Stimulated activated CD4-positive, alpha-beta T cell treated with anti-CD3 and anti-CD28 coated beads, TNF-alpha, amount 100 ng/mL, for 4 hours (primary cell): ENCODE measurements around the gene UNKL.
A peak's percentile ranks its signal among the peaks of the same experiment; 100 is the strongest.

Experiments
- DNase-seq, 3 experiments: peaks; one replicate each; pipeline ENCODE4 v3.0.0-alpha.2; 2020; ENCODE audit warnings: low read depth in 3 of 3

The UNKL gene

DNA sequence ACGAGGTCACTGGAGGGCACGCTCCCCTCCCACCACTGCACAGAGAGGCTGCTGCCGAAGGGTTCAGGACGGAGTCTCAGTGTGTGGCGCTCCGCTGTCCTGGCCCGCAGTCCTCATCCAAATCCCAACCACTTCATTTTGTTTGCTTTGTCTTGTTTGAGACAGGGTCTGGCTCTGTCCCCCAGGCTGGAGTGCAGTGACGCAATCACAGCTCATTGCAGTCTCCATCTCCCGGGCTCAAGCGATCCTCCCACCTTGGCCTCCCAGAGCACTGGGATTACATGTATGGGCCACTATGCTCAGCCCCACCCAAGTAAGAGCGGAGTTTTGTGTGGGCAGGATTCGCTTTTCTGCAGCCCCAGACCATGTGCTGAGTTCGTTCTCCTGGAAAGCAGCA lies 12.7 kb downstream of the UNKL start:
- no peak for DNase-seq

DNA sequence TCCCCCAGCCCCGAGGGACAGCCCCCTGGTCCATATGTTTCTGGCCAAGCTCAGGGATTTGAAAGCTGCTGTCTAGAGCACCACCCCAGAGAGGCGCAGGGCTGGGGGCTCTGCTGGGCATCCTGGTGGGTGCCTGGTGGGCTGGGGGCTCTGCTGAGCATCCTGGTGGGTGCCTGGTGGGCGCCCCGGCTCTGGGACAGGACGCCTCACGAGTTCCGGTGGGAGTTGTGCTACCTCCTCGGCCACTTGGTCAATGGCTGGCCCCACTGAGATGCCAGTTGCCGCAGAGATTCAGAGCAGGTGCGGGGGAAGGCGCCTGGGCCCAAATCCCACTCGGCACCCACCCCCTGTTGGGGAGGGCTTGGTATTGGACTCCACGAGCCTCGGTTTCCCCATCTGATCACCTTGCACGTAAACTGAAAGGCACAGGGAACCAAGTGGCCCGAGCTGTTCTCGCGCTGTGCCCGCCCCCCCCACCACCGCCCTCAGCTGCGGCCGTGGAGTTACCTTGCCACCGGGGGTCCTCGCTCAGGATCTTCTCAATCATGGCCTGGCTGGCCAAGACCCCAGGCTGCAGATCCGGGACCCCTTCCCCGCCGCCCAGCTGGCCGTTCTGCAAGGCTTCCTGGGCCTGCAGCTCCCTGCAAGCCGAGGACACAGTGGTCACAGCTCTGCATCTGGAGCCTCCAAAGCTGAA lies 13.3 kb downstream of the UNKL start:
- DNase-seq: no peak

DNA sequence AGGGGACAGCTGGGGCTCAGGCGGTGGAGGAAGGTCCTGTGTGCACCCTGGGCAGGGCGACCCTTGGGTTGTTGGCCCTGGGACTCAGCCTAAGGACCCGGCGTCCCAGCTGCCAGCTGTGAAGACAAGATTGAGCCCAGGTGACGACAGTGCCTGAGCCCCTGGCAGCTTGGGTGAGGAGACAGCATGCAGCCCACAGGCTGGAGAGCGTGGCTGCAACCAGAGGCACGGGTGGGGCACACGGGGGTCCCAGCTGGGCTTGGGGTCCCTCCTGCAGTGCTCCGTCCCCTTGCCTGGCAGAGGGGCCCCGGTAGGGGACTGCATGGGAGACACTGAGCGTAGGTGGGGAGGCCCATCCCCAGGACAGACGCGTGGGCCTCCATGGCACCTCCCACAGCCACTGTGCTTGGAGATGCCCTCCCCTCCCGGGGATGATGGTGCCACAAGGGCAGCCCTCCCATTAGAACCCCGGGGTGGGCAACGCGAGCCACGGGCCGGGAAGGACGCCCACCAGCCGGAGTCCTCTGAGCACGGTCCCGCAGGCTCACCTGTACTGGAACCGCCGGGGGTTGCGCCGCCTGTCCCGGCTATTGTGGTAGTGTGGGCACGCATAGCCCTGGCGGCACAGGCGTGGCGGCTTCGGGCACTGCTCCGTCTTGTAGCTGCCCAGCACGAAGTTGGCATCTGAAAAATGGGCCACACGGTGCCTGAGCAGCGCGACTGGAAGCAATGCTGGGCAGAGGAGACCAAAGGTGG lies 15.5 kb downstream of the UNKL start:
- no peak for DNase-seq

DNA sequence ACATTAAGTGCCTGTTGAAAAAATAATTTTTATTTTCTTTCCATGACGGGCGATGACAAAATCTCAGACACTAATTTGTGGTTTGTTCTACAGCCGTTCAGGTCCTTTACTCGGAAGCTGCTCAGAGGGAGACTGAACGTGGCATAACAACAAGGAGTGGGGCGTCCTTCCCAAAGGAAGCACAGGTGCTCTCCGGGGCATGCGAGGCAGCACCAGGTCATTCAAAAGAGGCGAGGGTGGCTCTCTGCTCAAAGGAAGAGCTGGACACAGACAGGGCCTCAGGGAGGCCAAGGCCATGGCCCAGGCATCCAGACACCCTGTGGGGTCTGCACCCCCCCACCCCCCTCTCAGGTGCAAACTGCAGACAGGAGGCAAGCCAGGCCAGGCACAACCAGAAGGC lies 16.2 kb downstream of the UNKL start:
- no peak for DNase-seq

GRCh38 chr16:1397779-1398178 lies 16.7 kb downstream of the UNKL start:
- DNase-seq: no peak

GRCh38 chr16:1395444-1396031 lies 19.0 kb downstream of the UNKL start:
- no peak for DNase-seq

GRCh38 chr16:1394367-1394951 lies 20.0 kb downstream of the UNKL start:
- DNase-seq: no peak

- no peak for DNase-seq
Measured at GRCh38 chr16:1393613-1394176, 20.8 kb downstream of the UNKL start.

GRCh38 chr16:1392826-1393225 lies 21.7 kb downstream of the UNKL start:
- no peak for DNase-seq

- no peak for DNase-seq
Measured at GRCh38 chr16:1390239-1390779, 24.2 kb downstream of the UNKL start.

DNA sequence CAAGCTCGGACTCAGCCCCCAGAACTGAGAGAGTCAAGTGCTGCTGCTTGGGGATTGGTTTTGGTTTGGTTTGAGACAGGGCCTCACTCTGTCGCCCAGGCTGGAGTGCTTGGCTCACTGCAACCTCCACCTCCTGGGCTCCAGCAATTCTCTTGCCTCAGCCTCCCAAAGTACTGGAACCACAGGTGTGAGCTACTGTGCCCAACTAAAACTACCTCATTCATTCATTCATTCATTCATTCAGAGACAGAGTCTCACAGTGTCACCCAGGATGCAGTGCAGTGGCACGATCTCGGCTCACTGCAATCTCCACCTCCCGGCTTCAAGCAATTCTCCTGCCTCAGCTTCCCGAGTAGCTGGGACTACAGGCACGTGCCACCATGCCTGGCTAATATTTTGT lies 24.7 kb downstream of the UNKL start:
- DNase-seq: no peak

DNA sequence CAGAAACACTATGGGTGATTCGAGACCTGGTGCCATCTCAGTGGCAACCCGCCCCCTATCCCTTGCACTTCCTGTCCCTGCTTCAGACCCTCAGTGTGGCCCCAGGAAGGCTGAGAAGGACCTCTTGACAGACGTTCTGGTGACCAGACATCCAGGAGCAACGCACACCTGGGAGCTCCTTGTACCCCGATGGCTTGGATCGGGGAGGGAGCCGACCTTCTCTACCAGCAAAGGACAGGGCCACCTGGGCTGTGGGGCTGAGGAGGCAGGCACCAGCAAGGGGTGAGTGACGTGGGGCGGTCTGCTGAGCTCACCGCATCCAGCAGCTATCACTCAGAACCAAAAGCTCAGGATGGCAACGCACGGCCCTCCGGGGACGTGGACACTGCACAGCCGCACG lies 27.2 kb downstream of the UNKL start:
- DNase-seq: no peak

- DNase-seq: no peak
Measured at GRCh38 chr16:1385232-1385631, 29.3 kb downstream of the UNKL start.

DNA sequence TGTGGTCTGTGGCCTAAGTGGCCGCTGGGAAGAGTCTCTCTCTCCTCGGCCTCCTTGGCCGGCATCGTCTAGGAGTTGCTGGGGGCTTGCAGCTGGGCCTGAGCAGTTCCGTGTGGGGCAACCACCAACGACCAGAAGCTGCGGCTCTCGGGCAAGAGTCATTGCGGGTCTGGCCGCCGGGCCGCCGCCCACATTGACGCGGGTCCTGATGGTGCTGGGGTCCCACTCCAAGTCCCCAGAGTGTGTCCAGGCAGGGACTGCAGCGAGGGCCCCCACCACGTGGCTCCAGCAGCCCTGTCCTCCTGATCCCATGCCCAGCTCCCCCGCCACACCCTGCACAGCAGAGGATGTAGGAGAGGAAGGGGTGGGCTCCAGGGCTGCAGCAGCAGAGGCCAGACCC lies 30.9 kb downstream of the UNKL start:
- no peak for DNase-seq

DNA sequence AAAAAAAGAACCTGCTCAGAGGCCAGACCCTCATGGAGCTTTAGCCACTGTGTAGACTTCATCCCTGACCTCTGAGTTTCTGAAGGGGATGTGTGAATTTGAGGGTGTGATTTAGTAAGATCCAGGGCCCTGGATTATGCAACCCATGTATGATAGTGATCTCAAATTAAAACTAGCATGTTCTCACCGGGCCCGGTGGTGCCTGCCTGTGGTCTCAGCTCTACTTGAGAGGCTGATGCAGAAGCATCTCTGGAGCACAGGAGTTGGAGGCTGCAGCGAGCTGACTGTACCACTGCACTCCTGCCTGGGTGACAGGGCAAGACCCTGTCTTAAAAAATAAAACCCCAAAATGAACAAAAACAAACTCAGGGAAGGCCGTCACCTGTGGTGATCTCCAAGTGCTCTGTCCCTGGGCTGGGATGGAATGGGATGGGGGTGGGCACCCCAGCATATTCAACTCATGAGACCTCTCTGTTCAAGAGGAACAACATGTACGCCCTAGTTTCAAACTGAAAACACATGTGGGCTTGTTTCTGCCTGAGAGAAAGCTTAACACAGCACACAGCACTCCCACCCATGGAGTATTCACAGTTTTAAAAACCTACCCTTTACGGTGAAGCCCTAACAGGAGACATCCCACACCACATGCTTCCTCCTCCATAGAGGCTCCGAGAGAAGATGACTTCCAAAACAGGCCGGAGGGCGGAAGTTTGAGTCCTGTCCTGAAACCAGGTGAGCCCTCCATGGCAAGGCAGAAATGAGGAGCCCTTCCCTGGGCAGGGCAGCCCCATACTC lies 32.7 kb downstream of the UNKL start:
- DNase-seq: no peak

GRCh38 chr16:1380195-1380594 lies 34.3 kb downstream of the UNKL start:
- DNase-seq: no peak

- peak; percentile 52 to 76 (median 57) for DNase-seq
Measured at GRCh38 chr16:1379304-1380076, 35.0 kb downstream of the UNKL start.

DNA sequence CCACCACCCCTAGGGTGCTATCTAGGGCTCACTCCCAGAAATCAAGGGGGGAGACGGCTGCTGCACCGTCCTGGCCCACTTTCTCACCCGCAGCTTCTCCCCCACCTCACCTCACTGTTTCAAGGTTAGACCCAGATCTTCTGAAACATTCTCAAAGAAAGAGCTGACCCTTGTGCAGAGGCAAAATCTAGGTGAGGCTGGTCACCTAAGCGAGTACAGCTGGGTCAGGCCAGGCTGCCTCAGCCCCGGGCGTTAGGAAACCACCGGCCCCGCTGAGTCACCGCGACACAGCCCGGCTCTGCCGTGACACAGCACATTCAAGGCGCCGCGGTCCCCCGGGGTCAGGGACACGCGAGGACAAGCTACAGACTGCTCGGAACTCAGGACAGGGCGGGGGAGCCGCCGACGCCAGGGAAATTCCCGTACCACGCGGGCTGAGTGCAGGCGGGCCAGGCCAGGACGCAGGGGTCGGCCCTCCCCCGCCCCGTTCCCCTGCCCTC lies 35.6 kb downstream of the UNKL start:
- peak; percentile 47 to 58 (median 56) for DNase-seq

GRCh38 chr16:1378087-1378803 lies 36.3 kb downstream of the UNKL start:
- no peak for DNase-seq
